Measurements from ENCODE around the gene HDDC2.
"Not testable (repeated sequence)": the region's sequence is repeated elsewhere in the genome, so short reads cannot be mapped to it uniquely, and the experiment has no call there.

The HDDC2 gene

DNA sequence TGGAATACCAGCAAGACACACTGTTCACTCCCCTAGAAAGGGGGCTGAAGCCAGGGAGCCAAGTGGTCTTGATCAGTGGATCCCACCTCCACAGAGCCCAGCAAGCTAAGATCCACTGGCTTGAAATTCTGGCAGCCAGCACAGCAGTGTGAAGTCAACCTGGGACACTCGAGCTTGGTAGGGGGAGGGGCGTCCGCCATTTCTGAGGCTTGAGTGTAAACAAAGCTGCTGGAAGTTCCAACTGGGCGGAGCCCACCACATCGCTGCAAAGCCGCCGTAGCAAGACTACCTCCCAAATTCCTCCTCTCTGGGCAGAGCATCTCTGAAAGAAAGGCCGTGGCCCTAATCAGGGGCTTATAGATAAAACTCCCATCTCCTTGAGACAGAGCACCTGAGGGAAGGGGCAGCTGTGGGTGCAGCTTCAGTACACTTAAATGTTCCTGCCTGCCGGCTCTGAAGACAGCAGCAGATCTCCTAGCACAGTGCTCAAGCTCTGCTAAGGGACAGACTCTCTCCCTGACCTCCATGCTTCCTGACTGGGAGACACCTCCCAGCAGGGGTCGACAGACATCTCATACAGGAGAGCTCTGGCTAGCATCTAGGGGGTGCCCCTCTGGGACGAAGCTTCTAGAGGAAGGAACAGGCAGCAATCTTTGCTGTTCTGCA is 21.3 kb downstream of the HDDC2 start:
- H3K79me1 ChIP-seq (ENCODE audit: low read length); H4K5ac ChIP-seq (ENCODE audit: low read length); H3K4me3 ChIP-seq (ENCODE audit: low read length); H2AK5ac ChIP-seq (ENCODE audit: low read length); H3K4me1 ChIP-seq (ENCODE audit: control insufficient read depth, low read depth, low read length); H3K27me3 ChIP-seq (ENCODE audit: insufficient read depth, low read length, poor library complexity); H4K8ac ChIP-seq (ENCODE audit: low read depth, low read length); H3K79me2 ChIP-seq (ENCODE audit: control insufficient read depth, insufficient read depth, low read length); H3K27ac ChIP-seq (ENCODE audit: low read depth, low read length); H3K18ac ChIP-seq (ENCODE audit: low read length); H2BK5ac ChIP-seq (ENCODE audit: low read length); H3K4ac ChIP-seq (ENCODE audit: low read depth, low read length); H3K4me2 ChIP-seq (ENCODE audit: low read length); H3K23ac ChIP-seq (ENCODE audit: low read length); H3K56ac ChIP-seq (ENCODE audit: low read length); H3K9ac ChIP-seq (ENCODE audit: low read length); H3K36me3 ChIP-seq (ENCODE audit: control insufficient read depth, insufficient read depth, low read length); H2BK120ac ChIP-seq (ENCODE audit: low read depth, low read length); H2BK15ac ChIP-seq (replicated peaks; ENCODE audit: low read depth): not testable (repeated sequence)
- DNase-seq: peak; percentile 70
- no CpG with 5 or more reads among the region's 11 CpGs for WGBS (ENCODE audit: extremely low coverage, insufficient coverage, low lambda C conversion rate)

DNA sequence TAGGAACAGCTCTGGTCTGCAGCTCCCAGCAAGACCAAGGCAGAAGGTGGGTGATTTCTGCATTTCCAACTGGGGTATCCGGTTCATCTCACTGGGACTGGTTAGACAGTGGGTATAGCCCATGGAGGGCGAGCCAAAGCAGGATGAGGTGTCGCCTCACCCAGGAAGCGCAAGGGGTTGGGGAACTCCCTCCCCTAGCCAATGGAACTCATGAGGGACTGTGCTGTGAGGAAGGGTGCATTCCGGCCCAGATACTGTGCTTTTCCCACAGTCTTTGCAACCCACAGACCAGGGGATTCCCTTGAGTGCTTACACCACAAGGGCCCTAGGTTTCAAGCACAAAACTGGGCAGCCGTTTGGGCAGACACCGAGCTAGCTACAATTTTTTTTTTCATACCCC is 21.8 kb downstream of the HDDC2 start:
- Histone ChIP-seq H3K4me3 (ENCODE audit: low read length) (no peak overlapping the region), H3K27ac (ENCODE audit: low read depth, low read length) (no peak overlapping the region), H4K5ac (ENCODE audit: low read length) (no peak overlapping the region), H3K27me3 (ENCODE audit: insufficient read depth, low read length, poor library complexity) (no peaks in the 10 kb centered on the region), H3K79me1 (ENCODE audit: low read length) (no peaks in the 10 kb centered on the region), H3K36me3 (ENCODE audit: control insufficient read depth, insufficient read depth, low read length) (peaks cover 6% of the 10 kb centered on the region), H3K9ac (ENCODE audit: low read length) (no peak overlapping the region), H3K4ac (ENCODE audit: low read depth, low read length) (no peak overlapping the region), H2BK15ac (replicated peaks; ENCODE audit: low read depth) (no peak overlapping the region), H3K18ac (ENCODE audit: low read length) (no peak overlapping the region), H3K4me1 (ENCODE audit: control insufficient read depth, low read depth, low read length) (no peaks in the 10 kb centered on the region), H2BK120ac (ENCODE audit: low read depth, low read length) (no peak overlapping the region), H3K56ac (ENCODE audit: low read length) (no peak overlapping the region), H3K4me2 (ENCODE audit: low read length) (no peak overlapping the region), H2AK5ac (ENCODE audit: low read length) (no peak overlapping the region), H4K8ac (ENCODE audit: low read depth, low read length) (no peak overlapping the region), H3K79me2 (ENCODE audit: control insufficient read depth, insufficient read depth, low read length) (no peaks in the 10 kb centered on the region), H3K23ac (ENCODE audit: low read length) (no peak overlapping the region), H2BK5ac (ENCODE audit: low read length) (no peak overlapping the region)
- no peak for DNase-seq
- no CpG with 5 or more reads among the region's 7 CpGs for WGBS (ENCODE audit: extremely low coverage, insufficient coverage, low lambda C conversion rate)

DNA sequence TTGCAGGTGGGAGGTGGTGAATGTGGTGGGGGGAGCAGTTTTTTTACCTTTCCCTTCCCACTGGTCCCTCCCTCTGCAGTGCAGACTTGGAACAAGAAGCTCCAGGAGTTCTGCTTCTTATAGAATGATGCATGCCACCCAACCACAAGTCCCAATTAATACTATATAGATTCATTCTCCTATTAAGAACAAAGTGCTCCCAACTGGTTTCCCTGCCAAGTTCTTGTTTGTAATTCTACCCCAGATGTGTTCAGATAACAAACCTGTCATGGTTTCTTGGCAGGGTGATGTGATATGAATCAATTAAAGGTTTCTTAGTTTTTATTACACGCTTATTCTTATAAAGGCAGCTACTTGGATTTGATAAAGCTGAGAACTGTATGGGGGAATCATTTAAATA is 23.9 kb downstream of the HDDC2 start:
- Histone ChIP-seq H3K4me3 (ENCODE audit: low read length) (no peak overlapping the region), H3K18ac (ENCODE audit: low read length) (no peak overlapping the region), H3K27ac (ENCODE audit: low read depth, low read length) (no peak overlapping the region), H2BK15ac (replicated peaks; ENCODE audit: low read depth) (no peak overlapping the region), H4K8ac (ENCODE audit: low read depth, low read length) (no peak overlapping the region), H3K4ac (ENCODE audit: low read depth, low read length) (no peak overlapping the region), H2BK5ac (ENCODE audit: low read length) (no peak overlapping the region), H2AK5ac (ENCODE audit: low read length) (no peak overlapping the region), H3K23ac (ENCODE audit: low read length) (no peak overlapping the region), H3K9ac (ENCODE audit: low read length) (no peak overlapping the region), H3K36me3 (ENCODE audit: control insufficient read depth, insufficient read depth, low read length) (peaks cover 8% of the 10 kb centered on the region), H4K5ac (ENCODE audit: low read length) (no peak overlapping the region), H3K27me3 (ENCODE audit: insufficient read depth, low read length, poor library complexity) (no peaks in the 10 kb centered on the region), H3K79me1 (ENCODE audit: low read length) (no peaks in the 10 kb centered on the region), H3K56ac (ENCODE audit: low read length) (no peak overlapping the region), H3K4me2 (ENCODE audit: low read length) (no peak overlapping the region), H3K79me2 (ENCODE audit: control insufficient read depth, insufficient read depth, low read length) (no peaks in the 10 kb centered on the region), H3K4me1 (ENCODE audit: control insufficient read depth, low read depth, low read length) (no peaks in the 10 kb centered on the region), H2BK120ac (ENCODE audit: low read depth, low read length) (no peak overlapping the region)
- no peak for DNase-seq
- WGBS (ENCODE audit: extremely low coverage, insufficient coverage, low lambda C conversion rate): no CpG with 5 or more reads among the region's 1 CpG

DNA sequence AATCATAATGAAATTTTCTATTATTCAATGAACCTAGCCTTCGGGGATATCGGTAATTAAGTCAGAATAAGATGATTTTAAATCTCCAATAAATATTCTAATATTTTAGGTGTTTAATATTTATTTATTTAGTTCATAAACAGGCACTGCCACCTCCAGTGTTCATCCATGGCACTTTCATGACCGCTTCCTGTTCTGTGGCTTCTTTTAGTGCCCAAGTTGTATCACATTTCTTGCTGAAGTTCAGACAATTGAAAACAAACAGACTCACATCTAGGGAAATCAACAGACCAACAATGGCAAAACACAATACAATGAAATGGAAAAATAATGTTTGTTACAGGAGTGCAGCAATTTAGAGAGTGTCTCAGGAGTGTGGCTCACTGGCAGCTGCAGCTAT is 26.0 kb downstream of the HDDC2 start:
- no CpG with 5 or more reads among the region's 3 CpGs for WGBS (ENCODE audit: extremely low coverage, insufficient coverage, low lambda C conversion rate)
- peaks cover 8% of the 10 kb centered on the region for H3K36me3 ChIP-seq (ENCODE audit: control insufficient read depth, insufficient read depth, low read length)
- H3K79me1 ChIP-seq (ENCODE audit: low read length): no peaks in the 10 kb centered on the region

DNA sequence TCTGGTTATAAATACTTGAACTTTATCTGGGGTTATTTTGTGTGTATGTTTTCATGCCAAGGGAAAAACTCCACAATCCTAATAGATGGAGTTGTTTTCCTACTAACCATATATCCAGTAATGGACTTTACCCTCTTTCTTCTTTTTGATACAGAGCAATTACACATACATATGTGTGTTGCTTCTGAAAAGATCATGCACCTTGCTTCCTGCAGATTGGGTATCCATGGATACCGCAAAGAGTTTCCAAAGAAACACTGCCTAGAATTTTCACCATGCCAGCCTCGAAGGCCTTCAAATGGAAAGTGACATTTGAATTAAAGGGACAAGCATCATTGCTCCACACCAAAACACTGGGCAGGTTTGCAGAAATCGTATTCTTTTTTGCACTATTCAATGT is 26.8 kb downstream of the HDDC2 start:
- no peak overlapping the region for H3K27ac ChIP-seq (ENCODE audit: low read depth, low read length)
- no peaks in the 10 kb centered on the region for H3K79me2 ChIP-seq (ENCODE audit: control insufficient read depth, insufficient read depth, low read length)
- no peak overlapping the region for H2AK5ac ChIP-seq (ENCODE audit: low read length)
- H3K4me3 ChIP-seq (ENCODE audit: low read length): no peak overlapping the region
- no peak overlapping the region for H4K8ac ChIP-seq (ENCODE audit: low read depth, low read length)
- no peak for DNase-seq
- H3K4me1 ChIP-seq (ENCODE audit: control insufficient read depth, low read depth, low read length): no peaks in the 10 kb centered on the region
- no peak overlapping the region for H3K56ac ChIP-seq (ENCODE audit: low read length)
- no peak overlapping the region for H3K4ac ChIP-seq (ENCODE audit: low read depth, low read length)
- H3K18ac ChIP-seq (ENCODE audit: low read length): no peak overlapping the region
- H3K36me3 ChIP-seq (ENCODE audit: control insufficient read depth, insufficient read depth, low read length): peaks cover 8% of the 10 kb centered on the region
- H3K79me1 ChIP-seq (ENCODE audit: low read length): no peaks in the 10 kb centered on the region
- H3K27me3 ChIP-seq (ENCODE audit: insufficient read depth, low read length, poor library complexity): no peaks in the 10 kb centered on the region
- H2BK15ac ChIP-seq (replicated peaks; ENCODE audit: low read depth): no peak overlapping the region
- H2BK120ac ChIP-seq (ENCODE audit: low read depth, low read length): no peak overlapping the region
- no peak overlapping the region for H3K9ac ChIP-seq (ENCODE audit: low read length)
- no peak overlapping the region for H2BK5ac ChIP-seq (ENCODE audit: low read length)
- no peak overlapping the region for H3K23ac ChIP-seq (ENCODE audit: low read length)
- no CpG with 5 or more reads among the region's 3 CpGs for WGBS (ENCODE audit: extremely low coverage, insufficient coverage, low lambda C conversion rate)
- no peak overlapping the region for H4K5ac ChIP-seq (ENCODE audit: low read length)
- no peak overlapping the region for H3K4me2 ChIP-seq (ENCODE audit: low read length)

More for the DNA sequence above, 26.0 kb downstream of the HDDC2 start:
- Histone ChIP-seq H3K9ac (ENCODE audit: low read length) (no peak overlapping the region), H2BK120ac (ENCODE audit: low read depth, low read length) (no peak overlapping the region), H3K4me1 (ENCODE audit: control insufficient read depth, low read depth, low read length) (no peaks in the 10 kb centered on the region), H3K79me2 (ENCODE audit: control insufficient read depth, insufficient read depth, low read length) (no peaks in the 10 kb centered on the region), H4K8ac (ENCODE audit: low read depth, low read length) (no peak overlapping the region), H4K5ac (ENCODE audit: low read length) (no peak overlapping the region), H2BK15ac (replicated peaks; ENCODE audit: low read depth) (no peak overlapping the region), H2BK5ac (ENCODE audit: low read length) (no peak overlapping the region), H3K18ac (ENCODE audit: low read length) (no peak overlapping the region), H3K27me3 (ENCODE audit: insufficient read depth, low read length, poor library complexity) (no peaks in the 10 kb centered on the region), H3K56ac (ENCODE audit: low read length) (no peak overlapping the region), H2AK5ac (ENCODE audit: low read length) (no peak overlapping the region), H3K4me3 (ENCODE audit: low read length) (no peak overlapping the region), H3K4me2 (ENCODE audit: low read length) (no peak overlapping the region), H3K23ac (ENCODE audit: low read length) (no peak overlapping the region), H3K27ac (ENCODE audit: low read depth, low read length) (no peak overlapping the region), H3K4ac (ENCODE audit: low read depth, low read length) (no peak overlapping the region)
- DNase-seq: no peak

DNA sequence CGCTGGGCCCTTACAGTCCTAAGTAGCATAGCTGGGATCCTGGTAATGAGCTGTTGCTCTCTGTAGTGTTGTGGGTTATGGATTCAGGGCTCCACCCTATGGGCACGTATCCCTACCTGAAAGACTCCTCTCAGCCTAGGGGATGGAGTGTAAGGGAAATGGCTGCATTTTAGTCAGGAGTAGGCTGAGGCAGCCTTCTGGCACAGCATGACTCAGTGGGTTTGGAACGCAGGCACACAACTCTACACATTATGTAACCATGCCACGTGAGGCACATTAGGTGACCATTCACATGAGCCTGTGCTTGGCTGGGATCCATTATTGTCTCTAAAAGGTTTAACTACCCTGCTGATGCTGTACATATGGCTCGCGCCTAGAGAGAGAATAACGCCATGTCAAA is 27.8 kb downstream of the HDDC2 start:
- Histone ChIP-seq H3K56ac (ENCODE audit: low read length) (no peak overlapping the region), H3K23ac (ENCODE audit: low read length) (no peak overlapping the region), H3K4ac (ENCODE audit: low read depth, low read length) (no peak overlapping the region), H4K5ac (ENCODE audit: low read length) (no peak overlapping the region), H2BK120ac (ENCODE audit: low read depth, low read length) (no peak overlapping the region), H3K79me1 (ENCODE audit: low read length) (no peaks in the 10 kb centered on the region), H3K27ac (ENCODE audit: low read depth, low read length) (no peak overlapping the region), H3K36me3 (ENCODE audit: control insufficient read depth, insufficient read depth, low read length) (peaks cover 8% of the 10 kb centered on the region), H3K18ac (ENCODE audit: low read length) (no peak overlapping the region), H3K79me2 (ENCODE audit: control insufficient read depth, insufficient read depth, low read length) (no peaks in the 10 kb centered on the region), H3K4me3 (ENCODE audit: low read length) (no peak overlapping the region), H3K9ac (ENCODE audit: low read length) (no peak overlapping the region), H4K8ac (ENCODE audit: low read depth, low read length) (no peak overlapping the region), H3K4me1 (ENCODE audit: control insufficient read depth, low read depth, low read length) (no peaks in the 10 kb centered on the region), H3K27me3 (ENCODE audit: insufficient read depth, low read length, poor library complexity) (no peaks in the 10 kb centered on the region), H2AK5ac (ENCODE audit: low read length) (no peak overlapping the region), H2BK15ac (replicated peaks; ENCODE audit: low read depth) (no peak overlapping the region), H2BK5ac (ENCODE audit: low read length) (no peak overlapping the region), H3K4me2 (ENCODE audit: low read length) (no peak overlapping the region)
- WGBS (ENCODE audit: extremely low coverage, insufficient coverage, low lambda C conversion rate): no CpG with 5 or more reads among the region's 7 CpGs
- DNase-seq: no peak
